Keratinocyte (primary cell): ENCODE measurements around the gene ERCC3. TPM values are rescaled to one million over a fixed set of nuclear protein-coding genes. Genes with fewer than 3 reads are reported as not detected.

Experiments
- DNase-seq: peaks from one replicate; pipeline ENCODE4 v3.0.0-alpha.2; 2011; ENCODE audit warnings: low read depth, missing footprints, low spot score
- FAIRE-seq: peaks from 2 replicates; lab custom pipeline; 2011; peaks lifted over from hg19 to GRCh38; lab: Jason Lieb, UNC
- H2AFZ ChIP-seq: 2 replicates; pipeline ENCODE4 v1.6.0; 2012; ENCODE audit warnings: low read length, control low read depth, inconsistent platforms; ENCODE audit not compliant: control insufficient read depth
- H3K27ac ChIP-seq: 2 replicates; pipeline ENCODE4 v1.5.1; 2011; ENCODE audit warnings: low read length; ENCODE audit not compliant: control insufficient read depth, insufficient read depth
- H3K27me3 ChIP-seq: 3 replicates; pipeline ENCODE4 v1.6.0; 2011; ENCODE audit warnings: low read length; ENCODE audit not compliant: control insufficient read depth, insufficient read depth; ENCODE audit errors: extremely low read depth
- H3K36me3 ChIP-seq, 2 experiments: 2 replicates in 1 of 2; 3 replicates in 1 of 2; pipeline ENCODE4 v1.5.1; 2011; ENCODE audit warnings: low read length in 2 of 2, mild to moderate bottlenecking in 1 of 2; ENCODE audit not compliant: control insufficient read depth in 2 of 2, insufficient read depth in 2 of 2; ENCODE audit errors: extremely low read depth in 1 of 2
- H3K4me1 ChIP-seq: 3 replicates; pipeline ENCODE4 v1.5.1; 2011; ENCODE audit warnings: low read length; ENCODE audit not compliant: control insufficient read depth, insufficient read depth; ENCODE audit errors: extremely low read depth
- H3K4me2 ChIP-seq: 3 replicates; pipeline ENCODE4 v1.6.0; 2011; ENCODE audit warnings: low read depth, low read length; ENCODE audit not compliant: control insufficient read depth, insufficient read depth; ENCODE audit errors: extremely low read depth
- H3K4me3 ChIP-seq, 3 experiments: fragments of 200-600 bp in 1 of 3; sonication (generic) in 1 of 3; 2 replicates in 2 of 3; 3 replicates in 1 of 3; pipeline ENCODE4 v1.5.1; 2011 to 2016; ENCODE audit warnings: low read length in 3 of 3, mild to moderate bottlenecking in 3 of 3, control low read depth in 2 of 3, inconsistent platforms in 1 of 3, low read depth in 1 of 3, mixed read lengths in 1 of 3, mixed run types in 1 of 3, moderate library complexity in 1 of 3; ENCODE audit not compliant: control insufficient read depth in 2 of 3, insufficient read depth in 2 of 3; ENCODE audit errors: extremely low read depth in 1 of 3
- H3K79me2 ChIP-seq: 2 replicates; pipeline ENCODE4 v1.6.0; 2012; ENCODE audit warnings: low read length; ENCODE audit not compliant: control insufficient read depth, insufficient read depth
- H3K9ac ChIP-seq: 3 replicates; pipeline ENCODE4 v1.6.0; 2011; ENCODE audit warnings: low read length; ENCODE audit not compliant: control insufficient read depth, insufficient read depth; ENCODE audit errors: extremely low read depth
- H3K9me1 ChIP-seq: 3 replicates; pipeline ENCODE4 v1.6.0; 2011; ENCODE audit warnings: low read length; ENCODE audit not compliant: control insufficient read depth, insufficient read depth; ENCODE audit errors: extremely low read depth
- H3K9me3 ChIP-seq: 2 replicates; pipeline ENCODE4 v1.5.1; 2012; ENCODE audit warnings: low read depth, low read length; ENCODE audit not compliant: control insufficient read depth
- H4K20me1 ChIP-seq: 3 replicates; pipeline ENCODE4 v1.6.0; 2011; ENCODE audit warnings: low read length; ENCODE audit not compliant: control insufficient read depth, insufficient read depth; ENCODE audit errors: extremely low read depth
- EZH2 ChIP-seq: IDR thresholded peaks from one replicate; pipeline ENCODE4 v1.6.1; 2012; ENCODE audit warnings: inconsistent platforms, mild to moderate bottlenecking, low read length, moderate library complexity
- dilution Hi-C: fragments of 300-500 bp; cut with MboI; formaldehyde crosslinking; loops from one replicate; pipeline ENCODE4 v1.7.0; 2020; ENCODE audit warnings: low sequenced_read_pairs; ENCODE audit not compliant: extremely low pct_ligation_motif_present
- polyA plus RNA-seq, 5 experiments: library from polyadenylated mRNA; depleted of rRNA in 3 of 5; stranded (reverse) in 3 of 5; stranded (forward) in 1 of 5; unstranded in 1 of 5; fragments of >200 nt; gene quantifications; 1 replicate in 1 of 5; 2 replicates in 3 of 5; 3 replicates in 1 of 5; pipeline versions ENCODE4 v1.2.1 to v1.2.3, GENCODE V29; 2011 to 2012; ENCODE audit warnings: missing spikeins in 2 of 5, low read depth in 1 of 5, low replicate concordance in 1 of 5
- TF ChIP-seq, protein P1 (sequence below), 3 experiments: IDR thresholded peaks in 1 of 3; conservative IDR thresholded peaks in 1 of 3; optimal IDR thresholded peaks in 1 of 3; 2 replicates in 2 of 3; 3 replicates in 1 of 3; pipeline versions ENCODE3 to v1.5.1; 2011; ENCODE audit warnings: low read length in 3 of 3, mild to moderate bottlenecking in 3 of 3, moderate library complexity in 2 of 3, control low read depth in 1 of 3, inconsistent platforms in 1 of 3; ENCODE audit not compliant: insufficient read depth in 2 of 3; ENCODE audit errors: extremely low read depth in 1 of 3

Gene ERCC3
- polyA plus RNA-seq, 1 donor (not counting 4 experiments of a cell fraction or from before 2014, with no cell fraction given) = 40.6 TPM

DNA sequence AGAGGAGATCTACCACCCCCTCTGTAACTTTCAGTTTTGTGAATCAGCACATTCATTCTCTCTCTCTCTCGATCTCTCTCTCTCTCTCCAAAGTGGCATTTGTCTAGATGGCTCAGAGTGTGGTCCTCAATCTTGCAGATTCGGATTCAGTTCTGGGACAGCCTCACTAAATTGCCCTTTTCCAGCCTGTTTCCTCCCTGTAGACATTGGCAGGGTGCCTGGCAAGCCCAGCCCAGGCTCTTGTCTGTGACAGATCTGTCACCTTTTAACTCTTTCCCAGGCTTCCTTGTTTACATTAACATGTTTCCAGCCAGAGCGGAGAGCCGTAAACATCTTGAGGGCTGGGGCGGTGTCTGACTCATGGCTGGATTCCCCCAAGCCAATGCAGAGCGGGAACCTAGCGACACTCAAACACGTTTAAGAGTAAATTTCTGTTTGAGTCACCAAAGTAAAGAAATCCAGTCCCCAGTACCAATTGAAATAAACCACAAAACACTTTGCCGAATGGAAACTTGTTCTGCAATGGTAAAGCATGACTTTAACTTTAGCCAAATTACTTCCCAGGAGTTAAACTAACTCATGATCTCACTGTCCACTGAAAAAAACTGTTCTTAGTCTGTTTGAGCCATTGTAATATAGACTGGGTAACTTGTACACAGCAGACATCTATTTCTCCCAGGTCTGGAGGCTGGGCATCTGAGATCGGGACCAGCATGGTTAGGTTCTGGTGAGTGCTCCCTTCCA, 67.3 kb downstream of the ERCC3 start:
- DNase-seq (no peak), FAIRE-seq (no peak)
- Histone ChIP-seq H3K4me2 (peak overlapping the region; percentile 83), H3K9ac (peak overlapping the region; percentile 48), H3K79me2 (no peaks in the 10 kb centered on the region), H3K36me3 (no peaks in the 10 kb centered on the region), H3K9me3 (no peaks in the 10 kb centered on the region), H3K27ac (peak overlapping the region; percentile 46), H2AFZ (peak overlapping the region; percentile 55), H3K9me1 (no peaks in the 10 kb centered on the region), H3K27me3 (no peaks in the 10 kb centered on the region), H4K20me1 (no peaks in the 10 kb centered on the region), H3K4me3 (peak overlapping the region in 1 of 3 experiments; percentile 39), H3K4me1 (peaks cover 15% of the 10 kb centered on the region)
- dilution Hi-C loops = no loop called here
- TF ChIP-seq EZH2 = no peak

DNA sequence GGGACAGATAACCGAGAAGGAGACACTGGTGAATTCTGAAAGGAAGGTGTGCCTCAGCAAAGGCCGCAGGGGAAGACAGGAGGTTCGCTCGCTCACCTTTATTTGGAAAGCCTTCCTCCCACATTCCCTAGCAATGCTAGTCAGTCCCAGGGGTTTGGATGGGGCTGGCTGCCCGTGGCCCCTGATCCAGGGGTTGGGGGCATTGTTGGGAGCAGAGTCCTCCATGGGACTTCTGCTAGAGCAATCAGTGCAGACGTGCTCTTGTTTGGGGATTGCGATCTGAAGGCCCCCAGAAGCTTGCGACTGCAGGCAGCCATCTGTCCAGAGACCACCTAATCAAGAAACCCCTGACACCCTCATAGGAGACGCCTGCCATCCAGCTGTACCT, 67.8 kb downstream of the ERCC3 start:
- DNase-seq = no peak
- Histone ChIP-seq H3K9me3 (no peaks in the 10 kb centered on the region), H3K36me3 (no peaks in the 10 kb centered on the region)

More for the DNA sequence above, 67.8 kb downstream of the ERCC3 start:
- H3K79me2 ChIP-seq = no peaks in the 10 kb centered on the region
- H3K9ac ChIP-seq = peak overlapping the region; percentile 48
- H3K27me3 ChIP-seq = no peaks in the 10 kb centered on the region
- H3K4me2 ChIP-seq = peak overlapping the region; percentile 83
- H3K27ac ChIP-seq = peak overlapping the region; percentile 46
- no peak for FAIRE-seq
- no peaks in the 10 kb centered on the region for H3K9me1 ChIP-seq
- dilution Hi-C loops = no loop called here
- H3K4me1 ChIP-seq = peaks cover 15% of the 10 kb centered on the region
- TF ChIP-seq EZH2 = no peak
- TF ChIP-seq, protein P1, sequence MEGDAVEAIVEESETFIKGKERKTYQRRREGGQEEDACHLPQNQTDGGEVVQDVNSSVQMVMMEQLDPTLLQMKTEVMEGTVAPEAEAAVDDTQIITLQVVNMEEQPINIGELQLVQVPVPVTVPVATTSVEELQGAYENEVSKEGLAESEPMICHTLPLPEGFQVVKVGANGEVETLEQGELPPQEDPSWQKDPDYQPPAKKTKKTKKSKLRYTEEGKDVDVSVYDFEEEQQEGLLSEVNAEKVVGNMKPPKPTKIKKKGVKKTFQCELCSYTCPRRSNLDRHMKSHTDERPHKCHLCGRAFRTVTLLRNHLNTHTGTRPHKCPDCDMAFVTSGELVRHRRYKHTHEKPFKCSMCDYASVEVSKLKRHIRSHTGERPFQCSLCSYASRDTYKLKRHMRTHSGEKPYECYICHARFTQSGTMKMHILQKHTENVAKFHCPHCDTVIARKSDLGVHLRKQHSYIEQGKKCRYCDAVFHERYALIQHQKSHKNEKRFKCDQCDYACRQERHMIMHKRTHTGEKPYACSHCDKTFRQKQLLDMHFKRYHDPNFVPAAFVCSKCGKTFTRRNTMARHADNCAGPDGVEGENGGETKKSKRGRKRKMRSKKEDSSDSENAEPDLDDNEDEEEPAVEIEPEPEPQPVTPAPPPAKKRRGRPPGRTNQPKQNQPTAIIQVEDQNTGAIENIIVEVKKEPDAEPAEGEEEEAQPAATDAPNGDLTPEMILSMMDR (optimal IDR thresholded peaks at IDR 0.05 in 1 of 3, IDR thresholded peaks at IDR 0.05 in 1 of 3, conservative IDR thresholded peaks at IDR 0.05 in 1 of 3; ENCODE audit: extremely low read depth in 1 of 3, insufficient read depth in 2 of 3, low read length in 3 of 3) = no peak
- H4K20me1 ChIP-seq = no peaks in the 10 kb centered on the region
- peak overlapping the region; percentile 55 for H2AFZ ChIP-seq
- peak overlapping the region in 1 of 3 experiments; percentile 39 for H3K4me3 ChIP-seq
